GM18519 (cell line): ENCODE measurements around the gene KPTN.

Source experiments
- ATAC-seq: cut with Tn5 transposase; IDR thresholded peaks from one replicate; pipeline ENCODE4 v1.9.1; 2021; ENCODE audit warnings: mild to moderate bottlenecking, moderate library complexity; ENCODE audit not compliant: unreplicated experiment, low FRiP score

Gene KPTN

DNA sequence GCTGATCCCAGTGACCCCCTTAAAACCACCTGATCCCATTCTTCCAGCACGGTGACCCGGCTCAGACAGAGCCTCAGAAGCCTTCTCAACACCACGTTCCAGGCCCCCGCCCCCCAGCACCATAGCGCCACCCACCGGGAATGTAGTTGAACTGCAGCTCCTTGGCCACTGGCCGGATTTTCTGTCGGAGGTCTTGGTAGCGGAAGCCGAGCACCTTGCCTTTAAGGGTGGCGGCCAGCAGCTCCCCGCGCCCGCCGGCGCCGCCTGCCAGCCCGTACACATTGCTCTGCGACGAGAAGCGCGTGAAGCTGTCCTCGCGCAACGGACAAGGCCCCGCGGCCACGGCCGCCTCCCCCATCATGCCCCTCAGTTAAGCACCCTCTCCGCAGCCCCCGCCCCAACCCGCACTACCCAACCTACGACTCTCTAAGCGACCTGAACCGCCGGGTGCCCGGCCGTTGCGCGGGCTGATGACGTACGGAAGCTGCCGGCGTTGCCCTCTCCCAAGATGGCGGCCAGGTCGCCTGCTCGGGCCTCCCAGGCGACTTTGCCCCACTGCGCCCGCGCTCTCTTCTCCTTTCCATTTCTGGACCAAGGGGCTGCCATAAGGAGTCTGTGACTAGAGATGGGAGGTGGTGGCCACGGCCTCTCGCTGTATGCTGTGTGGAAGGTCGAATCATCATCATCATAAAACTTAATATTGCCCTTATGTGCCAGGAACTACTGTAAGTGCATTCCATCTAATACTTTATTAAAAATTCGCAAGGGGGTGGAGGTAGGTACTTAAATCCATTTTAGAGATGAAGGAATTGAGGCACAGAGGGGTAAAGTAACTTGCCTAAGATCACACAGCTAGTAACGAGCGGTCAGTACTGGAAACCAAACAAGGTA is at the start of gene KPTN:
KPTN (minus strand) TSS at position 420 of the 891 bp plus-strand sequence; CDS start at position 361, 59 bp downstream.
- ATAC-seq, result no peak

- ATAC-seq, result no peak
Observed at GRCh38 chr19:47531640-47532387, 47.8 kb upstream of the KPTN start.

DNA sequence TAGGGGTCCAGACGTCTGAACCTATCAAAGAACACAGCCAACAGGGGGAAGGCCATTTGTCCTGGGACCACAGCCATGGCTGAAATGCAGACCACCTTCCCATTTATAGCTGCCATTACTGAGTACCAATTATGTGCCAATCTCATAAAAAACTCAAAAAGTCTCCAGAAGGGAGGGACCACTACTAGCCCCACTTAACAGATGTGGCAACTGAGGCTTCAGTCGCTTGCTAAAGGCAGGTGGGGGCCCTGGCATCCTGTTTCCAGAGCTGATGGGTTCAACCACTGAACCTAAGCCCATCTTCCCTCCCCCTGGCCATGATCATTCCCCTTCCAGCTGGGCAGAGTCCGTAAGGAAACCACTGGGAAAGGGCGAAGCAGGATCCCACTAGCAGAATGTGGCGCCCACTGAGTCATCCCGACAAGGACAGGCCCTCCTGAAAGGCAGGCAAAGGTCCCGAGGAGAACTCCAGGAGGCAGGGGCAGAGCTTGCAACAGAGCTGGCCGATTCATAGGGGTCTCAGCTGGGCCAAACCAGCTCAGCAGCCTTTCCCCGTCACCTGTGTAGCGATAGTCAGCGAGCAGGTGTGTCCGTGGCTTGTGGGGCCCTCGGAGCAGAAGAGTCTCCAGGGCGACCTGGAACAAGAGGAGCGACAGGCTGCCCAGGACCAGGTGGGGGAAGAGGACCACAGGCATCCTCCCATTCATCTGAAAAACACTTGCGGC is 45.2 kb upstream of the KPTN start:
- no peak for ATAC-seq

DNA sequence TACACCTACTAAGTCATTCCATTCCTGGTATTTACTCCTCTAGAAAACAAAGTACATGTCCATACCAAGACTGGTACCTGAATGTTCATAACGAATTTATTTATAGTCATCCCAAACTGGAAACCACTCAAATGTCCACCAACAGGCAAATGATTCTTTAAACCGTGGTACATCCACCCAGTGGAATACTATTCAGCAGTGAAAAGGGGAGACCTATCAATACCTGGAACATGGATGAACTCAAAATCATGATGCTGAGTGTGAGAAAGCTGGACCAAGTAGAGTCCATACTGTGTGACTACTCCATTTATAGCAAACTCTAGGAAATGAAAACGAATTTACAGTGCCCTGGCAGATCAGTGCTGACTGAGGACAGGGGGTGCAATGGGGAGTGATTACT is 42.8 kb upstream of the KPTN start:
- no peak for ATAC-seq

- no peak for ATAC-seq
Observed at GRCh38 chr19:47523473-47523872, 39.5 kb upstream of the KPTN start.

GRCh38 chr19:47521473-47522180 is 37.6 kb upstream of the KPTN start:
- no peak for ATAC-seq

- ATAC-seq, result no peak
Observed at GRCh38 chr19:47520839-47521238, 36.8 kb upstream of the KPTN start.

DNA sequence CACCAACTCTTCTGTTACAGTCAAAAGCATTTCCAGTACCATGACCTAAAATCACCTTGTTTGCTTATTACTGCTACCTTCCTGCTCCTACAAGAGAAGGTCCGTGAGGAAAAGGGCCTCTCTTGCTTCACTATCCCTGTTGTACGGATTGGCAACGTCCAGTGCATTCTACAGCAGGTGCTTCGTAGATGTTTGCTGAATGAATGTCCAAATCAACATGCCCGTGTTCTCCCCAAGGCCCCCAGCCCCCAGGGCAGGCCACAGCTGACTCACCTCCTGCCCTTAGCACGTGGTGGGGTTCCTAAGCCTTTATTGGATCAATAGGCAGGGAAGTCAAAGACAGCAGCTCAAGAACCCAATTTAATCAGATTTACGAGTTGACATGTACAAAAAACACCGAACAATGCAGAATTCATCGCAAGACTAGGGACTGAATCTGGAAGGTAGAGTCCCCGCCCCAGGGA is 36.4 kb upstream of the KPTN start:
- no peak for ATAC-seq

GRCh38 chr19:47518854-47519253 is 34.8 kb upstream of the KPTN start:
- ATAC-seq, result no peak

- no peak for ATAC-seq
Observed at GRCh38 chr19:47518139-47518538, 34.1 kb upstream of the KPTN start.

- peak; percentile 65 for ATAC-seq
Observed at GRCh38 chr19:47514869-47515588, 31.0 kb upstream of the KPTN start, which contains the start of gene NAPA. TSS of gene NAPA (minus strand) at chr19:47515063. CDS start at chr19:47514940, 123 bp downstream.

- no peak for ATAC-seq
Observed at GRCh38 chr19:47514151-47514868, 30.3 kb upstream of the KPTN start.

- no peak for ATAC-seq
Observed at GRCh38 chr19:47512948-47513319, 28.9 kb upstream of the KPTN start.

GRCh38 chr19:47512183-47512947 is 28.3 kb upstream of the KPTN start:
- no peak for ATAC-seq

GRCh38 chr19:47511681-47512080 is 27.7 kb upstream of the KPTN start:
- no peak for ATAC-seq

- ATAC-seq, result no peak
Observed at GRCh38 chr19:47511128-47511517, 27.1 kb upstream of the KPTN start.

DNA sequence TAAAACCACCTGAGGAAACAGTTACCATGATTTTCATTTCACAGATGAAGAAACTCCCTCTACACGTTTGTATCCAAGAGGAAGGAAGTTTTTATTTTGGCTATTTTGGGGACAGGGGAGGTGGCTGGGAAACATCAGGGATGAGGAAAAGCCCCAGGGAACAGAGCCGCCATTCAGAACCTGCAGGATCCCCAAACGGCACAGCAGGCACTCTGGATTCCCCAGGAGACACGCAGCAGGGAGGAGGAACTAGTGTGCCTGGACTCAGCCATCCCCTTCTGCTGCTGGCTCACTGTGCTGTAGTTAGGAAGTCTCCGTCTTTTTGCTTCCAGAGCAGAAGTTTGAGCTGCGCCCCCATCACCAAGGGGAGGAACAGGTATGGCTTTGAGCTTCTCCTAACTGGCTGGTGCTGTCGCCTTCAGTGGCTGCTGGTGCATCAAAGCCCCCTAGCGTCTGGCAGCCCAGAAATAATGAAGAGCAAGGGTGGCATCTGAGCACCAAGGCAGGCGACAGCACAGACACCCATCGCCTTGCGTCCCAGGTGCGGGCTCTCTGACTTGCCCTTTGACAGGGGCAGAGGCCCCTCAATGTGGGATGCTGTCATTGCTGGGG is 26.6 kb upstream of the KPTN start:
- ATAC-seq, result no peak

DNA sequence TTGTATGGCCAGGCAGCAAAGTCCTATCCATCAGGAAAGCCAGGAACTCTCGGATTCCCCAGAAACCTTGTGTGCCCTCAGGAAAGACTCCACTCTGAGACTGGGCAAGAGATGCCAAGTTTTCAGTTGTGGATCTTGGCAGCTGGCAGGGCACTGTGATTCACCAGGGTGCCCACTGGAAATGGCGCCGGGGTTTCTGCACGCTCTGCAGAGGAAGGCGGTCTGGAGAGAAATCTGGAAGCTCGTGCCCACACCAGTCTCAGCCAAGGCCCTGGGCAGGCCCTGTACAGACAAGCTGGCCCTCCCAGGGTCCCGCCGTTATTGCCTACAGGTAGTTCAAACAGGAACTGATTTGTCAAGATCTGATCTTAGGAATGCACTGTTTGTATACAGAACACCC is 26.0 kb upstream of the KPTN start:
- ATAC-seq, result no peak
